B cell (primary cell): ENCODE data around the gene NAPEPLD. TPM values are rescaled to one million over a fixed set of nuclear protein-coding genes. Genes with fewer than 3 reads are reported as not detected.

ENCODE experiments used
- ATAC-seq: fragments of 200-7000 bp; cut with Tn5 transposase; one replicate; pipeline ENCODE4 v1.10.0; 2021; ENCODE audit warnings: low read depth, mild to moderate bottlenecking, moderate number of reproducible peaks, moderate library complexity
- CTCF ChIA-PET: fragments of 350-600 bp; sonication (Branson Sonifier 250); formaldehyde crosslinking; loops from one replicate; lab custom pipeline; 2021; ENCODE audit warnings: antibody characterized with exemption, inconsistent platforms; lab: Charles Lee
- POLR2A ChIA-PET: fragments of 350-600 bp; sonication (Branson Sonifier 250); formaldehyde crosslinking; loops from one replicate; lab custom pipeline; 2021; ENCODE audit warnings: antibody characterized with exemption; lab: Charles Lee
- DNase-seq: peaks from one replicate; pipeline ENCODE4 v3.0.0; 2013
- H2AFZ ChIP-seq: 2 replicates; pipeline ENCODE4 v1.6.1; 2012; ENCODE audit warnings: mild to moderate bottlenecking, low read depth, low read length; ENCODE audit not compliant: insufficient read depth, poor library complexity, severe bottlenecking
- H3K27ac ChIP-seq, 2 donors: 1 replicate in 1 of 2; 2 replicates in 1 of 2; pipeline ENCODE4 v1.5.1; 2012 to 2013; ENCODE audit warnings: low read length in 2 of 2, mild to moderate bottlenecking in 2 of 2, moderate library complexity in 1 of 2
- H3K27me3 ChIP-seq, 4 experiments: fragments of 200-600 bp in 1 of 4; sonication (generic) in 1 of 4; replicated peaks in 1 of 4; 1 replicate in 2 of 4; 2 replicates in 2 of 4; pipeline versions ENCODE4 v1.6.1 to v1.7.0; 2013 to 2016; ENCODE audit warnings: low read length in 3 of 4, mild to moderate bottlenecking in 2 of 4, mixed read lengths in 1 of 4, moderate library complexity in 1 of 4; ENCODE audit not compliant: insufficient read depth in 4 of 4, control insufficient read depth in 3 of 4; ENCODE audit errors: control extremely low read depth in 1 of 4
- H3K36me3 ChIP-seq, 2 experiments: replicated peaks in 1 of 2; 1 replicate in 1 of 2; 2 replicates in 1 of 2; pipeline versions ENCODE4 v1.6.1 to v1.7.1; 2013; ENCODE audit warnings: low read length in 1 of 2; ENCODE audit not compliant: insufficient read depth in 2 of 2, control insufficient read depth in 1 of 2; ENCODE audit errors: control extremely low read depth in 1 of 2, extremely low read depth in 1 of 2
- H3K4me1 ChIP-seq, 2 donors: fragments of 200-600 bp in 1 of 2; sonication (generic) in 1 of 2; 1 replicate in 1 of 2; 2 replicates in 1 of 2; pipeline versions ENCODE4 v1.5.1 to v1.6.1; 2013 to 2017; ENCODE audit warnings: low read length in 2 of 2; ENCODE audit not compliant: control insufficient read depth in 2 of 2, insufficient read depth in 2 of 2
- H3K4me2 ChIP-seq: replicated peaks from 2 replicates; pipeline ENCODE3; 2012; ENCODE audit warnings: mild to moderate bottlenecking, low read depth, low read length; ENCODE audit not compliant: poor library complexity, severe bottlenecking
- H3K4me3 ChIP-seq, 5 experiments: fragments of 200-600 bp in 1 of 5; sonication (generic) in 1 of 5; 1 replicate in 3 of 5; 2 replicates in 2 of 5; pipeline versions ENCODE4 v1.5.1 to v1.7.0; 2011 to 2016; ENCODE audit warnings: low read length in 4 of 5, mild to moderate bottlenecking in 4 of 5, low read depth in 2 of 5, control low read depth in 1 of 5, moderate library complexity in 1 of 5; ENCODE audit not compliant: insufficient read depth in 1 of 5; ENCODE audit errors: control extremely low read depth in 1 of 5, extremely low read depth in 1 of 5
- H3K79me2 ChIP-seq: fragments of 200-600 bp; sonication (generic); one replicate; pipeline ENCODE4 v1.6.0; 2016; ENCODE audit warnings: low read length; ENCODE audit not compliant: control insufficient read depth, insufficient read depth
- H3K9ac ChIP-seq: fragments of 200-600 bp; sonication (generic); 2 replicates; pipeline ENCODE4 v1.6.1; 2017; ENCODE audit warnings: mild to moderate bottlenecking, low read length, moderate library complexity
- H3K9me3 ChIP-seq, 3 donors: one replicate each; pipeline versions ENCODE4 v1.6.1 to v1.7.1; 2013; ENCODE audit warnings: low read length in 2 of 3; ENCODE audit not compliant: control insufficient read depth in 2 of 3, insufficient read depth in 1 of 3; ENCODE audit errors: control extremely low read depth in 1 of 3
- H4K20me1 ChIP-seq: 2 replicates; pipeline ENCODE4 v1.6.0; 2012; ENCODE audit warnings: mild to moderate bottlenecking, low read length; ENCODE audit not compliant: insufficient read depth, control insufficient read depth, poor library complexity, severe bottlenecking
- H3K27ac Mint-ChIP-seq: one replicate; pipeline ENCODE4 v1.8.0; 2021; ENCODE audit warnings: mixed read lengths
- H3K27me3 Mint-ChIP-seq: one replicate; pipeline ENCODE4 v1.8.0; 2021; ENCODE audit warnings: mixed read lengths
- H3K4me1 Mint-ChIP-seq: one replicate; pipeline ENCODE4 v1.8.0; 2021; ENCODE audit warnings: mixed read lengths
- H3K4me3 Mint-ChIP-seq: one replicate; pipeline ENCODE4 v1.8.0; 2021; ENCODE audit warnings: mixed read lengths
- H3K9me3 Mint-ChIP-seq: one replicate; pipeline ENCODE4 v1.8.0; 2022; ENCODE audit warnings: mixed read lengths; ENCODE audit not compliant: insufficient read depth
- CTCF ChIP-seq: fragments of 200-600 bp; IDR thresholded peaks from one replicate; pipeline ENCODE4 v1.8.0; 2022; ENCODE audit warnings: antibody characterized with exemption, mild to moderate bottlenecking
- EZH2 ChIP-seq: IDR thresholded peaks from 2 replicates; pipeline ENCODE4 v1.6.1; 2012; ENCODE audit warnings: borderline replicate concordance, low read depth, mild to moderate bottlenecking, moderate library complexity, low read length; ENCODE audit not compliant: insufficient read depth, poor library complexity, severe bottlenecking
- WGBS: methylation state at CpG from one replicate; pipeline ENCODE4 v1.1.5; 2013; ENCODE audit warnings: missing lambda C conversion rate; ENCODE audit not compliant: insufficient coverage; 5-methylcytosine and 5-hydroxymethylcytosine counted together
- intact Hi-C: fragments of 100-400 bp; cut with micrococcal nuclease; formaldehyde crosslinking; loops from one replicate; pipeline ENCODE4 v1.10.0; 2022
- polyA plus RNA-seq: library from polyadenylated mRNA; depleted of rRNA; stranded (reverse); fragments of >200 nt; gene quantifications from 2 replicates; pipeline ENCODE4 v1.2.3, GENCODE V29; 2012
- total RNA-seq, 2 donors: library from RNA; stranded (reverse); fragments of 120-200 nt in 1 of 2; gene quantifications; 1 replicate in 1 of 2; 2 replicates in 1 of 2; pipeline versions ENCODE4 v1.2.3 to v1.2.4, GENCODE V29; 2013 to 2022

NAPEPLD gene
- total and polyA plus RNA-seq, 2 donors (not counting 1 experiment from before 2014, with no cell fraction given), result 3.8 to 20.7 TPM

- ChIA-PET CTCF (no interaction called here), POLR2A (interaction anchor here (0.7 kb wide), 1 partner anchor 86 kb away, joined by 7 read pairs; no protein-coding TSS in a partner anchor)
- Histone ChIP-seq H3K27ac (no peak overlapping the region), H3K4me2 (no peak overlapping the region), H3K79me2 (no peaks in the 10 kb centered on the region), H3K27me3 (no peaks in the 10 kb centered on the region), H3K4me1 (no peaks in the 10 kb centered on the region), H3K9ac (no peak overlapping the region), H2AFZ (no peak overlapping the region), H3K9me3 (no peaks in the 10 kb centered on the region), H3K4me3 (no peak overlapping the region), H3K36me3 (peaks cover 3 to 10% of the 10 kb centered on the region in 2 experiments), H4K20me1 (no peaks in the 10 kb centered on the region)
- intact Hi-C loops, result no loop called here
- Mint-ChIP-seq H3K27ac (no peak overlapping the region), H3K27me3 (no peaks in the 10 kb centered on the region), H3K4me3 (no peak overlapping the region), H3K9me3 (peaks cover 3% of the 10 kb centered on the region), H3K4me1 (peaks cover 2% of the 10 kb centered on the region)
- WGBS, result 100% methylated on average over 9 of the region's 12 CpGs
- TF ChIP-seq CTCF (no peak), EZH2 (no peak)
- ATAC-seq (no peak), DNase-seq (no peak)
These were observed 42.7 kb downstream of the NAPEPLD start for GRCh38 chr7:103106005-103106702.

- Mint-ChIP-seq H3K4me3 (no peak overlapping the region), H3K27me3 (no peaks in the 10 kb centered on the region), H3K27ac (no peak overlapping the region), H3K9me3 (no peaks in the 10 kb centered on the region), H3K4me1 (no peaks in the 10 kb centered on the region)
- POLR2A ChIA-PET, result no interaction called here
- no peak overlapping the region for H3K4me3 ChIP-seq
- no peaks in the 10 kb centered on the region for H3K9me3 ChIP-seq
- peaks cover 6 to 14% of the 10 kb centered on the region in 2 experiments for H3K36me3 ChIP-seq
- intact Hi-C loops, result no loop called here
- no peak overlapping the region for H3K4me2 ChIP-seq
- H3K4me1 ChIP-seq, result no peaks in the 10 kb centered on the region
- CTCF ChIA-PET, result interaction anchor here (0.7 kb wide), 1 partner anchor 402 kb away, joined by 9 read pairs; no protein-coding TSS in a partner anchor
- no peak overlapping the region for H2AFZ ChIP-seq
- no peaks in the 10 kb centered on the region for H3K27me3 ChIP-seq
- no peak overlapping the region for H3K9ac ChIP-seq
- 0% methylated on average over 1 of the region's 2 CpGs for WGBS
- H3K27ac ChIP-seq, result no peak overlapping the region
- H3K79me2 ChIP-seq, result no peaks in the 10 kb centered on the region
- no peak for DNase-seq
- no peak for ATAC-seq
- no peaks in the 10 kb centered on the region for H4K20me1 ChIP-seq
- TF ChIP-seq CTCF (no peak), EZH2 (no peak)
These were observed 47.4 kb downstream of the NAPEPLD start for GRCh38 chr7:103101543-103101942.
